GM10266 (cell line): ENCODE measurements around the gene PPARGC1A.

Source experiments
- DNase-seq: peaks from one replicate; pipeline ENCODE4 v3.0.0; 2012; ENCODE audit errors: extremely low spot score
- CTCF ChIP-seq: IDR thresholded peaks from 2 replicates; pipeline ENCODE4 v1.5.1; 2012; ENCODE audit warnings: mild to moderate bottlenecking, low read depth; ENCODE audit not compliant: control insufficient read depth, insufficient read depth; ENCODE audit errors: missing control alignments

Gene PPARGC1A

DNA sequence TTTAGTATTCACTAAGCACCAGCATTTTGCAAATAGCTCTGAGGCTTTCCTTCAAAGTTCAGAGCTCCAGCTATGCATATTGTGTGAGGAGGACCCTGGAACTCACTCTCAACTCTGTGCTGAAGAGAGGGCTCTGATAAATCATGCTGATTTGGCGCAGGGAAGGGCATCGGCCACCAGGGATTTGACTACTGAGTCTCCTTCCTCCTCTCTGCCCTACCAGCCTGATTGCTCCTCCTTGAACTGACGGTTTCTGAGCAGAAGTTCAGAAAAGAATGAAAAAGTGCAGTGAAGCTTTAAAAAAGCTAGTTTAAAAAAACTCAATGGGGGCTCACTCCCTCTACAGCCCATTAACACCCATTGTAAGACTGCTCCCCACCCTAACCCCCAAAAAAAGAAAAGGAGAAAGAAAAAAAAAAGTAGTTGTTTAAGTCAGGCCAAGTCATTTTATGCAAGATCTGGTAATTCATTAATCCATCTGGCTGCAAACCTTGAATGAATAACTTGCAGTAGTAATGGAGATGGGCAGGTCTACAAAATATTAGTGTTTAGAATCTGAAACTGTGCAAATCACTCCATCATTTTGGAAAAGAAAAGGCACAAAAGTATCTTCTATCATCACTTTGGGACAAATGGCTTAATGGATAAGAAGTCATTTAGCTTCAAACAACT is 13.3 kb downstream of the PPARGC1A start:
- no peak for TF ChIP-seq CTCF
- DNase-seq = no peak

- no peak for DNase-seq
- no peak for TF ChIP-seq CTCF
Observed at GRCh38 chr4:23875317-23875716, 14.5 kb downstream of the PPARGC1A start.

DNA sequence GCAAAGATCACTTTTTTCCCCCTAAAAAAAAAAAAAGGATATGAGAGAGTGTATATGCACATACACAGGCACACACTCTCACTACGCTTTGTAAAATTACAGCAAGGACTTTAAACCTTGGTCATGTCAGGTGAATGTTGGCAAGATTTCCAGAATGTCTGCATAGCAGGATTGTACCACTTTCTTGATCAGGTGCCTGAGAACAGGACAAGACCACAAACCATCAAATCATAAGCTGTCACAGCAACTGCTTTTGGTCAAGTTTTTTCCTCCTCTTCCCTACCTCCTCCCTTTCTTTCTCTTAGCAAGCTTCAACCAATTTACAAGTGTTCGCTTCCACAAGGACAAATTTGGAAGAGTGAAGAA is 15.3 kb downstream of the PPARGC1A start:
- DNase-seq = no peak

GRCh38 chr4:23873717-23874535 is 15.9 kb downstream of the PPARGC1A start:
- DNase-seq = no peak
- TF ChIP-seq CTCF = no peak

More for the DNA sequence above, 15.3 kb downstream of the PPARGC1A start:
- no peak for TF ChIP-seq CTCF

- DNase-seq = no peak
Observed at GRCh38 chr4:23871426-23871825, 18.4 kb downstream of the PPARGC1A start.

GRCh38 chr4:23866450-23867075 is 23.3 kb downstream of the PPARGC1A start:
- no peak for DNase-seq
- TF ChIP-seq CTCF = no peak

More at GRCh38 chr4:23871426-23871825, 18.4 kb downstream of the PPARGC1A start:
- no peak for TF ChIP-seq CTCF
